OCI-LY7 (cell line): Measurements from ENCODE around the gene APOBEC3G. TPM values are rescaled to one million over a fixed set of nuclear protein-coding genes. Genes with fewer than 3 reads are reported as not detected.
A peak's percentile ranks its signal among the peaks of the same experiment; 100 is the strongest.

Source experiments
- BruUV-seq: library from RNA; stranded (reverse); fragments of 400-500 nt; replicated peaks from 2 replicates; lab custom pipeline; 2021; lab: Mats Ljungman, UMichigan
- CTCF ChIA-PET: fragments of 300-600 bp; sonication (Branson Sonifier 250); formaldehyde crosslinking; loops from one replicate; lab custom pipeline; 2022; ENCODE audit warnings: antibody characterized with exemption; ENCODE audit not compliant: unreplicated experiment; lab: Charles Lee
- POLR2A ChIA-PET: fragments of 300-600 bp; sonication (Branson Sonifier 250); formaldehyde crosslinking; loops from one replicate; lab custom pipeline; 2022; ENCODE audit warnings: antibody characterized with exemption; lab: Charles Lee
- DNase-seq: peaks from one replicate; pipeline ENCODE4 v3.0.0-alpha.2; 2015; ENCODE audit warnings: low spot score
- H2AFZ ChIP-seq: fragments of 200-600 bp; sonication (generic), shearing (Covaris generic); 2 replicates; pipeline ENCODE4 v1.6.1; 2014; ENCODE audit warnings: mild to moderate bottlenecking, antibody characterized with exemption, low read length, moderate library complexity
- H3K27ac ChIP-seq: fragments of 200-600 bp; sonication (generic); 2 replicates; pipeline ENCODE4 v1.5.1; 2014; ENCODE audit warnings: mixed run types, low read depth, mild to moderate bottlenecking, moderate library complexity, low read length, inconsistent platforms; ENCODE audit not compliant: poor library complexity, severe bottlenecking
- H3K36me3 ChIP-seq: fragments of 200-600 bp; sonication (generic); 2 replicates; pipeline ENCODE4 v1.6.1; 2014; ENCODE audit warnings: mild to moderate bottlenecking, antibody characterized with exemption, low read length, moderate library complexity, mixed read lengths; ENCODE audit not compliant: insufficient read depth
- H3K4me1 ChIP-seq: fragments of 200-600 bp; sonication (generic); 2 replicates; pipeline ENCODE4 v1.5.1; 2014; ENCODE audit warnings: mild to moderate bottlenecking, low read length; ENCODE audit not compliant: insufficient read depth, poor library complexity, severe bottlenecking
- H3K4me2 ChIP-seq: fragments of 200-600 bp; sonication (generic); 2 replicates; pipeline ENCODE4 v1.6.1; 2014; ENCODE audit warnings: mild to moderate bottlenecking, low read length
- H3K4me3 ChIP-seq: fragments of 200-600 bp; sonication (generic); 2 replicates; pipeline ENCODE4 v1.5.1; 2014; ENCODE audit warnings: mild to moderate bottlenecking, low read depth, low read length; ENCODE audit not compliant: poor library complexity, severe bottlenecking
- H3K79me2 ChIP-seq: fragments of 200-600 bp; sonication (generic); 2 replicates; pipeline ENCODE4 v1.6.1; 2016; ENCODE audit warnings: low read depth, mild to moderate bottlenecking, low read length, moderate library complexity, mixed read lengths; ENCODE audit not compliant: insufficient read depth
- H3K9me2 ChIP-seq: fragments of 200-600 bp; sonication (generic); 2 replicates; pipeline ENCODE4 v1.6.1; 2016; ENCODE audit warnings: mild to moderate bottlenecking, low read length, mixed read lengths; ENCODE audit not compliant: insufficient read depth
- H3K9me3 ChIP-seq: fragments of 200-600 bp; sonication (generic); 2 replicates; pipeline ENCODE4 v1.6.1; 2014; ENCODE audit warnings: mild to moderate bottlenecking, mixed run types, low read length, mixed read lengths
- H4K20me1 ChIP-seq: fragments of 200-600 bp; sonication (generic); 2 replicates; pipeline ENCODE4 v1.6.1; 2014; ENCODE audit warnings: mild to moderate bottlenecking, antibody characterized with exemption, low read length, moderate library complexity, mixed read lengths; ENCODE audit not compliant: insufficient read depth
- CTCF ChIP-seq: fragments of 200-600 bp; sonication (generic); conservative IDR thresholded peaks from 2 replicates; pipeline ENCODE4 v1.5.1; 2014; ENCODE audit warnings: mild to moderate bottlenecking, antibody characterized with exemption, low read length, moderate library complexity, mixed read lengths
- EZH2phosphoT487 ChIP-seq: fragments of 200-600 bp; sonication (generic); IDR thresholded peaks from 2 replicates; pipeline ENCODE4 v1.6.1; 2018; ENCODE audit warnings: low read depth, borderline replicate concordance, mild to moderate bottlenecking, mixed run types, antibody characterized with exemption, low read length, moderate library complexity, mixed read lengths
- intact Hi-C: fragments of 100-400 bp; cut with micrococcal nuclease; formaldehyde crosslinking; loops from one replicate; pipeline ENCODE4 v1.10.0; 2022; ENCODE audit not compliant: unreplicated experiment
- total RNA-seq, 2 experiments: library from RNA; depleted of rRNA in 1 of 2; stranded (reverse); fragments of >200 nt in 1 of 2; shearing (Covaris generic) in 1 of 2; gene quantifications; 2 replicates each; pipeline ENCODE4 v1.2.3, GENCODE V29; 2014 to 2022

Gene APOBEC3G
- total RNA-seq, 2 experiments from 2014 or later, result 36.7 to 60.2 TPM

GRCh38 chr22:39098576-39098975, 21.5 kb downstream of the APOBEC3G start:
- Histone ChIP-seq H3K27ac (no peak overlapping the region), H3K4me3 (no peak overlapping the region)
- no TSS peak for BruUV-seq

GRCh38 chr22:39101226-39101625, 24.2 kb downstream of the APOBEC3G start:
- intact Hi-C loops, result no loop called here
- TF ChIP-seq EZH2phosphoT487, result no peak
- TF ChIP-seq CTCF, result no peak
- no peaks in the 10 kb centered on the region for H3K79me2 ChIP-seq
- no peak overlapping the region for H3K27ac ChIP-seq
- no TSS peak for BruUV-seq
- no peak overlapping the region for H2AFZ ChIP-seq
- H3K4me2 ChIP-seq, result no peak overlapping the region
- H3K4me1 ChIP-seq, result peaks cover 30% of the 10 kb centered on the region
- H3K4me3 ChIP-seq, result no peak overlapping the region
- no peaks in the 10 kb centered on the region for H4K20me1 ChIP-seq
- CTCF ChIA-PET, result no interaction called here
- DNase-seq, result no peak
- H3K9me2 ChIP-seq, result no peaks in the 10 kb centered on the region
- POLR2A ChIA-PET, result no interaction called here
- H3K36me3 ChIP-seq, result no peaks in the 10 kb centered on the region
- no peaks in the 10 kb centered on the region for H3K9me3 ChIP-seq

More at GRCh38 chr22:39098576-39098975, 21.5 kb downstream of the APOBEC3G start:
- intact Hi-C loops, result no loop called here
- no peaks in the 10 kb centered on the region for H3K9me2 ChIP-seq
- H3K4me2 ChIP-seq, result no peak overlapping the region
- H3K9me3 ChIP-seq, result no peaks in the 10 kb centered on the region
- no peaks in the 10 kb centered on the region for H3K79me2 ChIP-seq
- H2AFZ ChIP-seq, result peak overlapping the region; percentile 73; the same call in 1 of the 2 replicates
- POLR2A ChIA-PET, result interaction anchor here (0.6 to 1.2 kb wide), 3 partner anchors 12 to 97 kb away, joined by 3 to 6 read pairs (median 5); no protein-coding TSS in a partner anchor
- DNase-seq, result no peak
- H3K36me3 ChIP-seq, result no peaks in the 10 kb centered on the region
- CTCF ChIA-PET, result interaction anchor here (0.6 kb wide), 1 partner anchor 84 kb away, joined by 7 read pairs; no protein-coding TSS in a partner anchor
- H3K4me1 ChIP-seq, result peaks cover 38% of the 10 kb centered on the region
- H4K20me1 ChIP-seq, result no peaks in the 10 kb centered on the region
- TF ChIP-seq CTCF (no peak), EZH2phosphoT487 (no peak)

GRCh38 chr22:39103431-39103830, 26.4 kb downstream of the APOBEC3G start:
- peaks cover 13% of the 10 kb centered on the region for H3K4me1 ChIP-seq
- no peaks in the 10 kb centered on the region for H3K9me2 ChIP-seq
- ChIA-PET CTCF (no interaction called here), POLR2A (no interaction called here)
- H2AFZ ChIP-seq, result 0 out of 2 replicates have a peak overlapping the region, but pooled peaks have one; percentile 1
- H3K4me2 ChIP-seq, result no peak overlapping the region
- no peak overlapping the region for H3K4me3 ChIP-seq
- H3K36me3 ChIP-seq, result no peaks in the 10 kb centered on the region
- no peaks in the 10 kb centered on the region for H3K79me2 ChIP-seq
- no peaks in the 10 kb centered on the region for H4K20me1 ChIP-seq
- BruUV-seq, result no TSS peak
- no peak overlapping the region for H3K27ac ChIP-seq
- H3K9me3 ChIP-seq, result no peaks in the 10 kb centered on the region
- DNase-seq, result no peak
- intact Hi-C loops, result no loop called here
- TF ChIP-seq EZH2phosphoT487 (no peak), CTCF (no peak)
